Cortex of kidney (tissue), 1 donor: ENCODE results near the gene CDK5.
"Not testable (repeated sequence)": the region's sequence is repeated elsewhere in the genome, so short reads cannot be mapped to it uniquely, and the experiment has no call there.

Experiments used
- DNase-seq: peaks from one replicate; lab custom pipeline; 2025; lab: John Stamatoyannopoulos, UW

CDK5 gene

DNA sequence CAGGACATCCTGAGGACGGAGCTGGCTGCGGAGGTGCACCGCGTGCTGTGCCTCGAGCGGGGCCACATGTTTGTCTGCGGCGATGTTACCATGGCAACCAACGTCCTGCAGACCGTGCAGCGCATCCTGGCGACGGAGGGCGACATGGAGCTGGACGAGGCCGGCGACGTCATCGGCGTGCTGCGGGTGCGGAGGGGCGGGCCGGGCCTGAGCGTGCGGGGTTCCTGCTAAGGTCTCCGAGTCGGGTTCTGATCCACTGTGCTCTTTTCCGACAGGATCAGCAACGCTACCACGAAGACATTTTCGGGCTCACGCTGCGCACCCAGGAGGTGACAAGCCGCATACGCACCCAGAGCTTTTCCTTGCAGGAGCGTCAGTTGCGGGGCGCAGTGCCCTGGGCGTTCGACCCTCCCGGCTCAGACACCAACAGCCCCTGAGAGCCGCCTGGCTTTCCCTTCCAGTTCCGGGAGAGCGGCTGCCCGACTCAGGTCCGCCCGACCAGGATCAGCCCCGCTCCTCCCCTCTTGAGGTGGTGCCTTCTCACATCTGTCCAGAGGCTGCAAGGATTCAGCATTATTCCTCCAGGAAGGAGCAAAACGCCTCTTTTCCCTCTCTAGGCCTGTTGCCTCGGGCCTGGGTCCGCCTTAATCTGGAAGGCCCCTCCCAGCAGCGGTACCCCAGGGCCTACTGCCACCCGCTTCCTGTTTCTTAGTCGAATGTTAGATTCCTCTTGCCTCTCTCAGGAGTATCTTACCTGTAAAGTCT lies 43.8 kb downstream of the CDK5 start:
- no peak for DNase-seq

- no peak for DNase-seq
Measured at GRCh38 chr7:151013356-151013732, 44.4 kb downstream of the CDK5 start.

DNA sequence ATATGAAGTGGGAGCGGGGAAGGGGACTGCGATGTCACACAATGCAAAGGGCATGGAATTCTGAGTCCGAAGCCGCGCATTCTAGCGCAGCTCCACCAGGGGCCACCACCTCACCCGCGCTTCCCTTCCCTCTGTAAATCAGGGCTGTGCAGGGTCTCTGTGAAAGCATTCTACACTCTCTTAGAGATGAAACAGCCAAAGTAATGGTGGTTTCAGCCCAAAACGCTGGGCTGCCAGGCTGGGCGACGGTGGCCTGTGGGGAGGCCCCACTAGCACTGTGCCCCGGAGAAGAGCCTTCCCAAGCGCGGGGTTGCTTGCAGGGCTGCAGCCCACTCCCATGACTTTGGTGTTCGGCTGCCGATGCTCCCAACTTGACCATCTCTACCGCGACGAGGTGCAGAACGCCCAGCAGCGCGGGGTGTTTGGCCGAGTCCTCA lies 44.8 kb downstream of the CDK5 start:
- no peak for DNase-seq

DNA sequence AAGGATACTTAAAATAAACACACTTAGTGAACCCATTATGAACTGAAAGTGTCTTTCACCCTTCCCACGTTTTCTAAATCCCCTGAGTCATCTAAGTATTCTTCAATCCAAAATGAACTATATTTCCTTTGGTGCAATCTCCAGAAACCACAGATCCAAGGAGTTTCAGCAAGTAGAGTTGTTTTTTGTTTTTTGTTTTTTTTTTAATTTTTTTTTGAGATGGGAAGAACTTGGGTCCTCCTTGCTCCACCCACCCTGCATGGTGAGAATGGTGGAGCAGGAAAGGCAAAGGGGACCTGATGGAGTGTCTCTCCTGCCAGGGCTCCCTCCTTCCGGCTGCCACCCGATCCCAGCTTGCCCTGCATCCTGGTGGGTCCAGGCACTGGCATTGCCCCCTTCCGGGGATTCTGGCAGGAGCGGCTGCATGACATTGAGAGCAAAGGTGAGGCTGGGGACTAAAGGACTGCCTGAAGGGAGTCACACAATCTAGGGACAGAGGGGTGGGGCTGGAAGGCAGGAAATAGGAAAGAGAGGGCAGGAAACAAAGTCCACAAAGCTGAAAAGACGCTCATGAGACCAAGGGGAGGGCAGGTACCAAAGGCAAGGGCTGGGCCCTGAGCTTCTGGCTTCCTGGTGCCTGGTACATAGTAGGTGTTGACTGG lies 45.5 kb downstream of the CDK5 start:
- no peak for DNase-seq

- not testable (repeated sequence) for DNase-seq
Measured at GRCh38 chr7:151011616-151012015, 46.1 kb downstream of the CDK5 start.

DNA sequence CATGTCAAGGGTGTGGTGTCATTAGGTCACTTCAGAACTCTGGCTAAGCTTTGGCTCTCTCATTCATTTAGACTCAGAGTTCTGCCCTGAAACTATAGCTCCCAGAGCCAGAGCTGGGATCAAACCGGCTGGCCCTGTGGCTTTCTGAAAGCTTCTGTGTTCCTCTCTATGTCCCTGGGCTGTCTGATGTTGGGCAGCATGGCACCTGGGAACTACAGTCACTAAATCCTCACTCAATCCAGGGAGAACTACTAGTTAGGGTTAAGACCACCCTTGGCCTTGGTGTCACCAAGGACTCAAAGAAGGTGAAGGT lies 46.6 kb downstream of the CDK5 start:
- DNase-seq: no peak

DNA sequence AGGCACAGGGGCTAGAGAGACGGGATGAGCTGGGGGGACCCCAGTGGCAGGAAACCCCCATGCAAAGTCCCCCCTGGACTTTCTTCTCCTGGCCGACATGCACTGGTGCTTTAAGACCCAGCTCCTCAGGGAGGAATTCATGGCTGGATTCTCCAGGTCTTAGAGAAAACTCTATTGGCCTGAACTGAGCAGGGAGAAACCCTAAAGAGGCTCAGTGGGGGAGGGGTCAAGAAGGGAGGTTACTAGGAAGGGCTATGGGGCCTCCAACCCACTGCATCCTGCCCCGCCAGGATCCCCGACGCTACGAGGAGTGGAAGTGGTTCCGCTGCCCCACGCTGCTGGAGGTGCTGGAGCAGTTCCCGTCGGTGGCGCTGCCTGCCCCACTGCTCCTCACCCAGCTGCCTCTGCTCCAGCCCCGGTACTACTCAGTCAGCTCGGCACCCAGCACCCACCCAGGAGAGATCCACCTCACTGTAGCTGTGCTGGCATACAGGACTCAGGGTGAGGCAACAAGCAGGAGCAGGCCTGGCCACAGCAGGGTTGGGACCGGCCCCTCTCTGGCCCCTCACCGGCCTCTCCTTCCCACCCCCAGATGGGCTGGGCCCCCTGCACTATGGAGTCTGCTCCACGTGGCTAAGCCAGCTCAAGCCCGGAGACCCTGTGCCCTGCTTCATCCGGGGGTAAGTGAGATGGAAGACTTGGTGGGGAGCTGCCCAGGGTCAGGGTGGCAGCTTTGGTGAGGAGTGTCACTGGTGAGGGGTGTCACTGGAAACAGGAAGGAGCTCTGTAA lies 47.2 kb downstream of the CDK5 start:
- no peak for DNase-seq

- DNase-seq: no peak
Measured at GRCh38 chr7:151010037-151010306, 47.7 kb downstream of the CDK5 start.

DNA sequence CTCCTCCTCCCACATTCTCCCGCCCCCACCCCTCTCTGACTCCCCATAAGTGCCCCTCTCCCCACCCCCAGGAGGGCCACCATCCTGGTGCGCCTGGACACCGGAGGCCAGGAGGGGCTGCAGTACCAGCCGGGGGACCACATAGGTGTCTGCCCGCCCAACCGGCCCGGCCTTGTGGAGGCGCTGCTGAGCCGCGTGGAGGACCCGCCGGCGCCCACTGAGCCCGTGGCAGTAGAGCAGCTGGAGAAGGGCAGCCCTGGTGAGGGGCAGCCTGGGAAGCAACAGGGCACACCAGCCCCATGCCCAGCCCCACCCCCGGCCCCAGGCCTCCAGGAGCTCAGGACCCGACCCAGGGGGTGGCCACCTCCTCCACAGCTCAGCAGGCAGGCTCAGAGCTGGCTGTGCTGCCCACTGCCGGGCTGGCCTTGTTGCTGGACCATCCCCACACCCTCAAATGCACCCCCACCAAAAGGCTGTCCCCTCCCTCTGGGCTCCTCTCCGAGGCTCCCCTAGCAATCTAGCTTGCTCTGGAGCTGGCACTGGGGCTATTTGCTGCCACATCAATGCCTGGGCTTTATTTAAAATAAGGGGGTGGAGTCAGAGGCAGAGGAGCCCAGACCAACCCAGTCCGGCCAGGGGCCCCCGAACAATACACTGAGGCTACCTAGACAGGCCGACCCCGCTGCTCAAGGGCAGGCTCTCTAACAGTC lies 48.2 kb downstream of the CDK5 start:
- DNase-seq: no peak

DNA sequence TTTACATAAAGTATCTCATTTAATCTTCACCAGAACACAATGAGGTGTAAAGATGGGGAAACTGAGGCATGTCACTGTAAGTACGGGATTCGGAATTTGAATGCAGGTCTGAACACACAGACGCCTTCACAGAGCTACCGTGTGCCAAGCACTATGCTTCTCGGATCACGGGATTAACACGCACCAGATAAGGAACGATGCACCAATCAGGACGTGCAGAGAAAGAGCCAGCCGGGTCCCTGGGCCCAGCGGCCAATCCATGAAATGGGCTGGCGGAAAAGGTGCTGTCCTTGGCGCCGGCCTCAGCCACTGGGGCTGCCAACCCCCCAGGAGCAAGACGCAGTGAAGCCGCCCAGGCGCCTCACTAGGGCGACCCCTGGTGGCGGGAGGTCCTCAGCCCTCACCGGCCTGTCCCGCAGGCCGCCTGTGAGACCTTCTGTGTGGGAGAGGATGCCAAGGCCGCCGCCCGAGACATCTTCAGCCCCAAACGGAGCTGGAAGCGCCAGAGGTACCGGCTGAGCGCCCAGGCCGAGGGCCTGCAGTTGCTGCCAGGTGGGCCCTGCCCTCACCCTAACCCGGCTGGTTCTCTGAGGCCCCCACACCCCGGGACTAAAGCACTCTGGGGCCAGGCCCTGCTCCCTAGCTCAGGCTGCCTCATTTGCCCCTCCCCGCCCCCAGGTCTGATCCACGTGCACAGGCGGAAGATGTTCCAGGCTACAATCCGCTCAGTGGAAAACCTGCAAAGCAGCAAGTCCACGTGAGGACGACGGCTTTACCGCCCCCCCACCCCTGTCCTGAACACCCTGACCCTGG lies 49.0 kb downstream of the CDK5 start:
- DNase-seq: no peak

- DNase-seq: no peak
Measured at GRCh38 chr7:151008143-151008510, 49.6 kb downstream of the CDK5 start.

DNA sequence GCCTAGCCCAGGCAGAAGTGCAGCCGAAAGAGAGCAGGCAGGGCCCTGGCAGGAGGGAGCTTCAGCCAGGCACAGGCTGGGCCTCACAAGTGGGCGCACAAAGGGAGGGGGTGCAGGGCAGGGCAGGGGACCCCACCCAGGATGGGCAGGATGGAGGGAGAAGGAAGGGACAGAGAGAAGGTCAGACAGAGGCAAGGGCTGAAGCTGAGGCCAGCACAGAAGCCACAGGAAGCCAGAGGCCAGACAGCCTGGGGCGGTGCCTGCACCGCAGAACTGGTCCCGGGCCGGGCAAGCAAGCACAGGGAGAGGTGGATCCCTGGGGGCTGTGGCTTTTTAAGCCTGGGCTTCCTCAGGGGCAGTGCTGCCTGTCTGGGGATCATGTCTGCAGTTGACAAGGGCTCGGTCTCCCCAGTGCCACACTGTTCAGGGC lies 50.2 kb downstream of the CDK5 start:
- DNase-seq: no peak

DNA sequence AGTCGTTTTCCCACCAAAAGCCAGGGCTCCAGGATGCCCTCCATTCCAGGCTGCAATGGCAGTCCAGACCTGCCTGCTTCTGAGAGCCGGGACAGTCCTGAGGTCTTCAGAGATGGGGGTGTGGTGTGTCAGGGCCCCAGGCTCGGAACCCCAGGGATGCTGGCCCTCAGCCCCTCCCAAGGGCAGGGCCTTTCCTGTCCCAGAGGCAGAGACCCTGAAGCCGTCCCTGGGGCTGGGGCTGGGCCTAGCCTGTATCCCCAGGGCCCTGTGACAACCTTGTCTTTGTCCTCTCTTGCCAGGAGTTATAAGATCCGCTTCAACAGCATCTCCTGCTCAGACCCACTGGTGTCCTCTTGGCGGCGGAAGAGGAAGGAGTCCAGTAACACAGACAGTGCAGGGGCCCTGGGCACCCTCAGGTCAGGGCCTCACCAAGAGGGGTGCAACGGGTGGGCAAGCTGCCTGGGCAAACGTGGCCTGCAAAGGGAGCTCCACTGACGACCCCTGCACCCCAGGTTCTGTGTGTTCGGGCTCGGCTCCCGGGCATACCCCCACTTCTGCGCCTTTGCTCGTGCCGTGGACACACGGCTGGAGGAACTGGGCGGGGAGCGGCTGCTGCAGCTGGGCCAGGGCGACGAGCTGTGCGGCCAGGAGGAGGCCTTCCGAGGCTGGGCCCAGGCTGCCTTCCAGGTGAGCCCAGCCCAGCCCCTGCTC lies 51.0 kb downstream of the CDK5 start:
- no peak for DNase-seq

DNA sequence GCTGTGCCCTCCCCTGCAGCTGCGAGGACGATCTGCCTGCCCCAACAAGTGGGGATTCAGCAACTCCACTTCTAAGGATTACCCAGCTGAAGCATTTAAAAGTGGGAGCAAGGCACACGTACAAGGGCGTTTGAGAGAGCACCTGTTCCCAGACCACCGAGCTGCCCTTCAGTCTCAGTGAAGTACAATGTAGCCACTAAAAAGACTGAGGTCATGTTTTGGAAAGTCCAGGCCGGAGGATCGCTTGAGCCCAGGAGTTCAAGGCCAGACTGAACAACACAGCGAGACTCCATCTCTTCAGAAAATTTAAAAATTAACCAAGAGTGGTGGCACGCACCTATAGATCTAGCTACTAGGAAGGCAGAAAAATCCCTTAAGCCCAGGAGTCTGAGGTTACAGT lies 52.1 kb downstream of the CDK5 start:
- DNase-seq: no peak
